HG02973 (cell line): ENCODE measurements around the gene CES2.

Experiments used
- ATAC-seq: cut with Tn5 transposase; IDR thresholded peaks from one replicate; pipeline ENCODE4 v1.9.1; 2021; ENCODE audit warnings: moderate library complexity; ENCODE audit not compliant: unreplicated experiment

The CES2 gene

DNA sequence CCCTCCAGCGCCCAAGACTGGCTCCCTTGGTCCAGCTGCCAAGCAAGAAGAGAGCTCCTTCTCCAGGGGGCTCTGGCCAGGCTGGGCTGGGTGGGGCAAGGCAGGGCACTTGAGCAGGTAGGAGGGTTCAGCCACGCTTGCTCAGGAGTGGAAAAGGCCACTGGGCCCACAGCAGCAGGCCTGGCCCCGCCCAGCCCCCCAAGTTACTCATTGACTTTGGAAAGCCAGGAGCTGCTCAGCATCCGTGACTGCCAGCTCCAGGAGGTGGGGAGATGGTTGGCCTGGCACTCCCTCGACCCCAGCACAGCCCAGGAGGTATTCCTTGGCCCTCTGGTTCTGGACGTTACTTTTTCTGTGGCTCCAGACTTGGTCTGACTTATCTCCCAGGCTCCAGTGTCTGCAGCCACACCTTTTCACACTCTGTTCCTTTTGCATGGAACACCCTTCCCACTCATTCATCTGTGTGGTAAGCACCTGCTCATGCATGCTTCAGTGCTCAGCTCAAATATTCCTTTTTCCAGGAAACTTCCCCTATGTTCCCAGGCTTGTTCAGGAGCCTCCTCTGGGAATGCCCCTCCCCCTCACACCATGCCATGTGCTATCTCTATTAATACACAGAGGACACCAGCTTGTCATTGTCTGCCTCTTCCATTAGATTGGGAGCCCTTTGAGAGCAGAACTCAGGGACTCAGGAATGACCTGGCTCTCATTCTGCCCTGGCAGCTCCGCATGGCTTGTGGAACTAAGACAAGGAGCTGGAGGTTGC, 16.3 kb upstream of the CES2 start, which contains the start of gene CDH16:
CDH16 (minus strand) TSS at position 83 of the 766 bp plus-strand sequence. CDS start 820 bp downstream, outside the sequence.
- ATAC-seq = no peak

- ATAC-seq = no peak
Measured at GRCh38 chr16:66919569-66920298, 15.6 kb upstream of the CES2 start.

GRCh38 chr16:66920299-66920590, 15.1 kb upstream of the CES2 start:
- no peak for ATAC-seq

DNA sequence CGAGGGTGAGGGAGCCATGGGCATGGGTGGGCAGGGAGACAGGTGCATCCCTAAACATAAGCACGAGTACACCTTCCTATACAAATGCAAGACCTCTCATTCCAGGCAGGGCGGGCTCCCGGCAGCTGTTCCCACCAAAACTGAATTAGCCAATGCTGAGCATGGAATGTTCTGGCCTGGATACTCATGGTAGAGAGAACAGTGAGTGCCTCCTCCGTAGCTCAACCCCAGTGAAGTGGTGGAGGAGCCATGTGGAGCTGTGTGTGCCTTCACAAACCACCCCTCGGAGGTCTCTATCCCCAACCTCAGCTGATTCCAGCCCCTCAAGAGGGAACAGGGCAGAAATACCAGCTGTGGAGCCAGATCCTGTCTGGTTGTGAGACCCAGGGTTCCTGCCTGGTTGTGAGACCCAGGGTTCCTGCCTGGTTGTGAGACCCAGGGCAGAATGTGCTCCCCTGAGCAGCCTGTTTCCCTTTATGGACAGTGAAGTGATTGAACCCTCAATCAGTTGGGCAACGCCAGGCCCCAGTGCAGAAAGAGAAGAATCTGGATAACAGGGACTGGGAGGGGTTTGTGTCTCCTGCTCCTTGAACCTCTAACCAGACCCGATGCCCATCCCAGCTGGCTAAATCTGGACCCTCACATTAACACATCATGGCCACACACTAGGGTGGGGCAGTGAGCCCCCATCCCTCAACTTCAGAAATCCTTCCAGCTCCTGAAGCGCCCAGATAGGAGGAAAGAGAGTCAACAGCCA, 14.2 kb upstream of the CES2 start:
- ATAC-seq = no peak

DNA sequence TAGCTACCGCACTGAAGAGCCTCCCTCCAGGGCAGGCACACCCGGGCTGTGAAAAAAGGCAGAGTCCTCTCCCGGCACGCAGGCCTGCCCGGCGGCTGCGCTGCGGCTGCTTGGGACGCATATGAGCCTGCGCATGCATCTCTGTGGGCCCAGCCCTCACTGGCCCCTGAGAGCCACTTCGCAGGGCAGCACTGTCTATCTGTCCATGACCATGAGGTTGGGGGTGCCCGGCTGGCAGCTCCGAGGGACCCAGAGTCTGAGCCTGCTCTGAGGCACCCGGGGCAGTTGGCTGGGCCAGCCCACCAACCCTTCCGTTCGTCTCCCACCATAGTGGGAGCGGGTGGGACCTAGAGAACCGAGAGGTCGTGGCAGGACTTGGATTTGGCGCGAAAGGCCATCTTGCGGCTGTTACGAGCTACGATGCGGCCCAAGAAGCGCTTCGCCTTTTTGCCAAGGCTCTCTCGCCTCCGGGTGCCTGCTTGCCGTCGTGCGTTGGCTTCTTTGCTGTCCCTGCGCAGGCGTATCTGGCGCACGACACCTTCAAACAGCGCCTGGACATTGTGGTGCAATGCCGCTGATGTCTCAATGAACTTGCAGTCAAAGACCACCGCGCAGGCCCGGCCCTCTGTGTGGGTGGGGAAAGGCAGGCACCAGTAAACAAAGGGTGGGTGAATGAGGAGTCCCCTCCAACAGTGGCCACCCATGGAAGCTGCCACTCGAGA, 13.4 kb upstream of the CES2 start:
- no peak for ATAC-seq

- no peak for ATAC-seq
Measured at GRCh38 chr16:66923247-66923731, 12.0 kb upstream of the CES2 start.

- ATAC-seq = no peak
Measured at GRCh38 chr16:66923866-66924265, 11.4 kb upstream of the CES2 start.

DNA sequence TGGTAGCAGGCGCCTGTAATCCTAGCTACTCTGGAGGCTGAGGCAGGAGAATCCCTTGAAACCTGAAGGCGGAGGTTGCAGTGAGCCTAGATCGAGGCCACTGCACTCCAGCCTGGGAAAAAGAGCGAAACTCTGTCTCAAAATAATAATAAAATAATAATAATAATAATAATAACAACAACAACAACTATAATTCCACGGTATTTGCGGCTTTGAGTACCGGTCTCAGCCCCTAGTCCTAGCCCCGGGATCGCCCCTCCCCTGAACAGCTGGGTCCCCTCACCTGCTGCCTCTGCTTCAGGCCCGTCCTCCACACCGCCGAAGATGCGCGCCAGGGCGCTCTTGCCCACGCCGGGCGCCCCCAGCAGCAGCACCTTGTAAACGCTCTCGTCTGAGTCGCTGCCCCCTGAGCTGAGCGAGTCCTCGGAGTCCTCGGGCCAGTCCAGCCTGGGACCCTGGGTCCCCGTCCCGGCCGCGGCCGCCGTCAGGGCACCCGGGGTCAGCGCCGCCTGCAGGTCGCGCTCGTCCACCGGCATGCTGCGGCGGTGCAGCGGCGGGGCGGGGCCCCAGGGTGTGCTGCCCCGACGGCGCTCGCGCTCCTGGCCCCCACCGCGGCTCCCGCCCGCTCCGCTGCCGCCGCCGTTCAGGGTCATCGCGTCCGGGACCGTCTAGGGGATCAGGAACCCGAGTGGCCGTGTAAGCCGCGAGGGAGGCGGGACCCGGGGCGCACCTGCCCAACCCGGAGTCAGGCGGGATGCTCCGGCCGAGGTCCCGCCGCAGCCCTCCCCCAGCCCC, 10.6 kb upstream of the CES2 start:
- ATAC-seq = no peak

DNA sequence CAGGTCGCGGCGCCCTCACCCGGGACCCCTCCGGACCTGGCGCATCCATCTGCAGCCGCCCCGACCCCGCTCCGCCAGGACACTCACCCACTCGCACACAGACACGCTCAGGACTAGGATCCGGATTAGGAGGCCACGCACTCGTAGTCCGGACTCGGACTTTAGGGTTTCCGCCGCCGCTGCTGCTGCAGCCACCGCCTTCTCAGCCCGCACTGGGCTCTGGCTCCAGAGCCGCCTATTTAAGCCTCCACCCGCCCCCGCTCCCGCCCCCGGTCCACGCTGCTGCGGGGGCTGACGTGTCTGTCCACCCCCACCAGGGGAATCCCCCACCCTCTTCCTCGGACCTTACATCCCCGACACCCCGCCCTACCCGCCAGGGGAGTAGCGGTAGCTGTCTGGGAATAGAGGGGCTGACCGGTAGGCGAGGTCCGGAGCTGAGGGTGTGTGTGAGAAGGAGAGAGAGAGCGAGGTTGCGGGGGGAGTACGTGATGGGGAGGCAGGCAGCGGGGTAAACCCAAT, 9.9 kb upstream of the CES2 start, which contains the start of gene RRAD:
RRAD (minus strand) TSS at position 214 of the 519 bp plus-strand sequence. CDS start 356 bp downstream, outside the sequence.
- no peak for ATAC-seq

GRCh38 chr16:66926171-66926947, 9.0 kb upstream of the CES2 start:
- ATAC-seq = no peak

GRCh38 chr16:66926961-66927436, 8.3 kb upstream of the CES2 start:
- no peak for ATAC-seq

DNA sequence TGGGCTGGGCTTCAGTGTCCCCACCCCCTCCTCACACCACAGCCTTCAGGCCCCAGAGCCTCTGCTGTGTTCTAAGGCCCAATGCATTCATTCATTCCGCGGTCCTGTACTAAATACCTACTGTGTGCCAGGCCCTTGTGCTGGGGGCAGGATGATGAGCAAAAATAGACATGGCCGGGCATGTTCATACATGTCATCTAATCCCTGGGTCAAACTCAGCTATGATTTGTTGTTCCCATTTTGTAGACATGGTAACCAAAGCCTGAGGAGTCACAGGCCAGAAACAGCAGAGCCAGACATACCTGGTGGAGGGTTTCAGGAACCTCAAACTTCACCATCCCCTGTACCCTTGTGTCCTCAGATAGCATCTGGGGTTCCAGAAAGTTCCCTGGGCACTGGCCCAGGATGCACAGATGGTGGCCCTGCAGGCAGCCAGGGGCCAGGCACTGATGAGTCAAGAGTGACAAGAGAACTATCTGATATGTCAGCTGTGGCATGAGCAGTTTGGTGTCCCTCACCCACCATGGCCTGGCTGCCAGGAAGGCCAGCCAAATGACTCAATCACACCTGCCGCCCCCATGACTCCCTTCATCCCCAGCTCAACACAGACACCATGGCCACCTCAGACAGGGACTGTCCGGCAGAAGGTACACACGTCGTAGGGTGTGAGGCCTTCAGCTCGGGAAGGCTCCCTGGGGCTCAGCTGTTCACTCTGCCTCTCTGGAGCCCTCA, 7.2 kb upstream of the CES2 start:
- no peak for ATAC-seq

DNA sequence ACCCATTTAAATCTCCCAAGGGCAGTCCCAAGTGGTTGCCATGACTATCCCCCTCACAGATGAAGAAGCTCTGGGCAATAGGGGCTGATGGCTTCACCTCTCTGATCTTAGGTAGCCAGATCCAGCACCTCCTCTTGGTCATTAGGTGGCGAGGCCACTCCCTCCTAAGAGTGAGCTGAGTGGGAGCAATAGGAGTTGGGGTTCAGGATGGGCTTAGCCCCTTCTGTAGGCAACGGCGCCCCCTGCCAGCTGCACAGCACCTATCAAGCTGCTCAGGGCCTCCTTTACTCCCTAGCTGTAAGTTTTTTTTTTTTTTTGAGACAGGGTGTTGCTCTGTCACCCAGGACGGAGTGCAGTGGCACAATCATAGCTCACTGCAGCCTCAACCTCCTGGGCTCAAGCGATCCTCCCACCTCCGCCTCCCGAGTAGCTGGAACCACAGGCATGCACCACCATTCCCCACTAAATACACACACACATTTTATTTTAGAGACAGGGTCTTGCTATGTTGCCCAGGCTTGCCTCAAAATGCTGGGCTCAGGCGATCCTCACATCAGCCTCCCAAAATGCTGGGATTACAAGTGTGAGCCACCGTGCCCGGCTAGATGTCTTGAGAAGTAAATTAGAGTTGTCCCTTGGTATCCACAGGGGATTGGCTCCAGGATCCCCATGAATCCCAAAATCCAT, 6.5 kb upstream of the CES2 start:
- no peak for ATAC-seq

DNA sequence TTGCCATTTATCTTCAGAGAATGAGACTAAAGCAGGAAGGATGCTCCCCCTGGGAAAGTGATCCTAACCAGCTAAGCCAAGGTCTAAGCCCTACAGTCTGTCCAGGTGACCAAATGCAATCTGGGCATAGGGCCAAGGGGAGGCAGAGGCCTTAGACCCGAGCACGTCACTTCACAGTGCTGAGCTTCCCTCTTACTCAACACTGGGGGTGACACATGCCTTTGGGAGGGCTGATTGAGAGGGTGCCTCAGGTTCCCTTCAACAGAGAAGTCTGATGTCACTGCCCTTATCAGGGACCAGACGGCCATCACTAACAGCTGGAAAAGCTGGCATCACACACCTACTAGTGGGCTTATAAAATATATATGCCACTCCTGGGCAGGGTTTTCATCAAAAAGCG, 5.1 kb upstream of the CES2 start:
- ATAC-seq = no peak

DNA sequence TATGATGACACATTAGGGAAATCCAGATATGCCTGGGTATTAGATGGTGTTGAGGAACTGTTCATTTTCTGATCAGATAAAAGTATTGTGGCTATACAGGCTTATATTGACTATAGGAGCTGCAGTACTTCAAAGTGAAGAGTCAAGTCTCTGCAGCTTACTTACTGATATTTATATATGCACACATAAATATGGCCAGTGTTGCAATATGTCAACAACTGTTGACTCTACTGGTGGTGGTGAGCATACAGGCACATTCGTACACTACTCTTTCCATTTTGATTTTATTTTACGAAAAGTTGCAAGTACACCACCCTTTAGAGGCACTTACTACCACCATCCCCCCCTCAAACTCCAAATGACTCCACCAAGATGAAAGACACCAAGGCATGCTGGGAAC, 3.7 kb upstream of the CES2 start:
- ATAC-seq = no peak

- no peak for ATAC-seq
Measured at GRCh38 chr16:66932076-66932475, 3.2 kb upstream of the CES2 start.

- ATAC-seq = peak; percentile 8
Measured at GRCh38 chr16:66933776-66934137, 1.6 kb upstream of the CES2 start.
